Pons (tissue), 1 donor: Measurements from ENCODE around the gene TMEM186.
"Not testable (repeated sequence)": the region's sequence is repeated elsewhere in the genome, so short reads cannot be mapped to it uniquely, and the experiment has no call there.

Experiments used
- DNase-seq: peaks from one replicate; pipeline ENCODE4 v3.0.0-alpha.2; 2016; ENCODE audit warnings: low spot score

TMEM186 gene

GRCh38 chr16:8812162-8812843 lies 14.9 kb upstream of the TMEM186 start:
- no peak for DNase-seq

- DNase-seq: no peak
These were observed 11.3 kb upstream of the TMEM186 start for GRCh38 chr16:8808613-8809353.

- DNase-seq: no peak
These were observed 10.6 kb upstream of the TMEM186 start for GRCh38 chr16:8808009-8808408.

- DNase-seq: no peak
These were observed 9.8 kb upstream of the TMEM186 start for GRCh38 chr16:8807189-8807588.

- no peak for DNase-seq
These were observed 9.0 kb upstream of the TMEM186 start for GRCh38 chr16:8806272-8806983.

- DNase-seq: no peak
These were observed 6.9 kb upstream of the TMEM186 start for GRCh38 chr16:8804313-8804712.

- DNase-seq: not testable (repeated sequence)
These were observed 6.3 kb upstream of the TMEM186 start for GRCh38 chr16:8803733-8804132.

- DNase-seq: no peak
These were observed 4.3 kb upstream of the TMEM186 start for GRCh38 chr16:8801701-8802100.

GRCh38 chr16:8798535-8799157 lies 1.2 kb upstream of the TMEM186 start:
- DNase-seq: no peak

- no peak for DNase-seq
These were observed 712 bp upstream of the TMEM186 start for GRCh38 chr16:8798174-8798527.

- DNase-seq: no peak
These were observed 723 bp downstream of the TMEM186 start for GRCh38 chr16:8796469-8797363.

GRCh38 chr16:8795818-8796217 lies 1.6 kb downstream of the TMEM186 start:
- no peak for DNase-seq

GRCh38 chr16:8795091-8795490 lies 2.3 kb downstream of the TMEM186 start:
- DNase-seq: no peak

- no peak for DNase-seq
These were observed 8.8 kb downstream of the TMEM186 start for GRCh38 chr16:8788578-8789172.

- DNase-seq: not testable (repeated sequence)
These were observed 11.1 kb downstream of the TMEM186 start for GRCh38 chr16:8786316-8786715.

- no peak for DNase-seq
These were observed 12.0 kb downstream of the TMEM186 start for GRCh38 chr16:8785408-8785807.

GRCh38 chr16:8782673-8783072 lies 14.8 kb downstream of the TMEM186 start:
- no peak for DNase-seq

- no peak for DNase-seq
These were observed 15.6 kb downstream of the TMEM186 start for GRCh38 chr16:8781797-8782196.

- DNase-seq: no peak
These were observed 20.2 kb downstream of the TMEM186 start for GRCh38 chr16:8777217-8777616.

GRCh38 chr16:8776129-8776584 lies 21.3 kb downstream of the TMEM186 start:
- no peak for DNase-seq

GRCh38 chr16:8775359-8775758 lies 22.1 kb downstream of the TMEM186 start:
- DNase-seq: no peak
